ENCODE results near the gene C2orf69.

- TF ChIP-seq ZNF274 (IDR thresholded peaks at IDR 0.05; ENCODE audit: low read depth, low read length): no peak
- no peak for TF ChIP-seq YY1 (IDR thresholded peaks at IDR 0.05; ENCODE audit: insufficient read depth, insufficient read length)
- no peak for TF ChIP-seq SUZ12 (IDR thresholded peaks at IDR 0.05; ENCODE audit: extremely low read depth, insufficient read depth, insufficient read length)
Observed at GRCh38 chr2:199962203-199962602, 51.1 kb downstream of the C2orf69 start.
